Upper lobe of left lung (tissue), 6 donors: Measurements from ENCODE around the gene CERS1. TPM values are rescaled to one million over a fixed set of nuclear protein-coding genes. Genes with fewer than 3 reads are reported as not detected.
A peak's percentile ranks its signal among the peaks of the same experiment; 100 is the strongest.

ENCODE experiments used
- ATAC-seq, 2 donors: fragments of 200-7000 bp; cut with Tn5 transposase; one replicate each; pipeline ENCODE4 v1.9.1; 2022; ENCODE audit warnings: mild to moderate bottlenecking in 2 of 2, moderate library complexity in 2 of 2; ENCODE audit not compliant: low FRiP score in 2 of 2
- DNase-seq, 2 donors: peaks; one replicate each; pipeline ENCODE4 v3.0.0-alpha.2; 2019 to 2020
- H3K27ac ChIP-seq, 4 donors: fragments of 200-600 bp; sonication (generic); one replicate each; pipeline ENCODE4 v1.5.1; 2016 to 2019
- H3K27me3 ChIP-seq, 4 donors: fragments of 200-600 bp; sonication (generic); one replicate each; pipeline ENCODE4 v1.5.1; 2017 to 2019
- H3K36me3 ChIP-seq, 4 donors: fragments of 200-600 bp; sonication (generic); one replicate each; pipeline ENCODE4 v1.5.1; 2016 to 2019
- H3K4me1 ChIP-seq, 4 donors: fragments of 200-600 bp; sonication (generic); one replicate each; pipeline ENCODE4 v1.5.1; 2018 to 2019
- H3K4me3 ChIP-seq, 4 donors: fragments of 200-600 bp; sonication (generic); one replicate each; pipeline ENCODE4 v1.5.1; 2017 to 2019; ENCODE audit warnings: mild to moderate bottlenecking in 2 of 4, moderate library complexity in 1 of 4
- H3K9me3 ChIP-seq, 4 donors: fragments of 200-600 bp; sonication (generic); one replicate each; pipeline ENCODE4 v1.5.1; 2018 to 2019
- CTCF ChIP-seq, 6 experiments: fragments of 450-650 bp in 4 of 6; fragments of 200-600 bp in 2 of 6; sonication (generic) in 2 of 6; IDR thresholded peaks; one replicate each; pipeline ENCODE4 v1.5.1; 2016 to 2019; ENCODE audit warnings: antibody characterized with exemption in 6 of 6
- EP300 ChIP-seq, 4 donors: sonication (generic); formaldehyde crosslinking; IDR thresholded peaks; one replicate each; pipeline ENCODE4 v1.5.1; 2017; ENCODE audit warnings: antibody characterized with exemption in 4 of 4, control low read depth in 2 of 4
- POLR2A ChIP-seq, 4 donors: fragments of 450-650 bp; IDR thresholded peaks; one replicate each; pipeline ENCODE4 v1.5.1; 2016 to 2017; ENCODE audit warnings: antibody characterized with exemption in 4 of 4, mild to moderate bottlenecking in 2 of 4
- POLR2AphosphoS5 ChIP-seq, 2 donors: sonication (generic); formaldehyde crosslinking; IDR thresholded peaks; one replicate each; pipeline ENCODE4 v1.5.1; 2017; ENCODE audit warnings: antibody characterized with exemption in 2 of 2
- WGBS, 2 donors: methylation state at CpG; one replicate each; pipeline ENCODE4 v1.1.5; 2017 to 2018; 5-methylcytosine and 5-hydroxymethylcytosine counted together
- total RNA-seq, 6 donors: library from RNA; depleted of rRNA in 4 of 6; stranded (reverse); fragments of >200 nt in 4 of 6; gene quantifications; one replicate each; pipeline versions ENCODE4 v1.1.0 to v1.2.1, GENCODE V29; 2016 to 2021
- donor health status: DM: no; HTN: no; CAD: no; lungs with moderate emphysema.
- donor health status: DM: no; HTN: yes; CAD: no; lungs with severe emphysema.

CERS1 gene
- total RNA-seq, 6 donors from 2014 or later: 0.20 to 0.30 TPM; not detected in 4

- no peaks in the 10 kb centered on the region for H3K27me3 ChIP-seq
- no peaks in the 10 kb centered on the region for H3K9me3 ChIP-seq
- TF ChIP-seq POLR2AphosphoS5 (IDR thresholded peaks at IDR 0.05): no peak
- TF ChIP-seq POLR2A (IDR thresholded peaks at IDR 0.05): no peak
- TF ChIP-seq EP300 (IDR thresholded peaks at IDR 0.05): no peak
- TF ChIP-seq CTCF (IDR thresholded peaks at IDR 0.05): no peak
- DNase-seq: peak in 1 of 2 donors; percentile 68
- ATAC-seq: no peak
- no peak overlapping the region for H3K27ac ChIP-seq
- WGBS, 2 donors: 86 to 87% methylated on average over 30 of the region's 30 CpGs
- no peaks in the 10 kb centered on the region for H3K4me1 ChIP-seq
- H3K36me3 ChIP-seq: no peaks in the 10 kb centered on the region
- H3K4me3 ChIP-seq: no peak overlapping the region
Observed at GRCh38 chr19:18883526-18884304, 12.2 kb downstream of the CERS1 start.

- DNase-seq (no peak), ATAC-seq (no peak)
- Histone ChIP-seq H3K4me3 (no peak overlapping the region), H3K27ac (no peak overlapping the region), H3K36me3 (no peaks in the 10 kb centered on the region), H3K9me3 (no peaks in the 10 kb centered on the region), H3K4me1 (no peaks in the 10 kb centered on the region), H3K27me3 (no peaks in the 10 kb centered on the region)
- WGBS, 2 donors: 90 to 93% methylated on average over 7 of the region's 7 CpGs
- TF ChIP-seq CTCF (IDR thresholded peaks at IDR 0.05) (no peak), EP300 (IDR thresholded peaks at IDR 0.05) (no peak), POLR2A (IDR thresholded peaks at IDR 0.05) (no peak), POLR2AphosphoS5 (IDR thresholded peaks at IDR 0.05) (no peak)
Observed at GRCh38 chr19:18881491-18881890, 14.5 kb downstream of the CERS1 start.

- Histone ChIP-seq H3K4me1 (no peaks in the 10 kb centered on the region), H3K9me3 (no peaks in the 10 kb centered on the region), H3K27me3 (no peaks in the 10 kb centered on the region), H3K27ac (no peak overlapping the region), H3K4me3 (no peak overlapping the region), H3K36me3 (no peaks in the 10 kb centered on the region)
- no peak for DNase-seq
- TF ChIP-seq POLR2AphosphoS5 (IDR thresholded peaks at IDR 0.05): no peak
- 74% methylated on average over 13 of the region's 13 CpGs for WGBS, 2 donors
- ATAC-seq: peak; percentile 30 to 36
Observed at GRCh38 chr19:18879579-18880373, 16.2 kb downstream of the CERS1 start.

- TF ChIP-seq POLR2A (IDR thresholded peaks at IDR 0.05) (no peak), EP300 (IDR thresholded peaks at IDR 0.05) (no peak), CTCF (IDR thresholded peaks at IDR 0.05) (no peak), POLR2AphosphoS5 (IDR thresholded peaks at IDR 0.05) (no peak)
- no peaks in the 10 kb centered on the region for H3K4me1 ChIP-seq
- ATAC-seq (peak in 1 of 2 donors; percentile 4), DNase-seq (peak in 1 of 2 donors; percentile 51)
- H3K9me3 ChIP-seq: no peaks in the 10 kb centered on the region
- H3K36me3 ChIP-seq: no peaks in the 10 kb centered on the region
- no peak overlapping the region for H3K4me3 ChIP-seq
- no peak overlapping the region for H3K27ac ChIP-seq
- no peaks in the 10 kb centered on the region for H3K27me3 ChIP-seq
- 90 to 91% methylated on average over 18 to 34 of the region's 34 CpGs for WGBS, 2 donors
Observed at GRCh38 chr19:18878858-18879578, 16.9 kb downstream of the CERS1 start.
